Mucosa of stomach (tissue), 1 donor: ENCODE data around the gene COMTD1.
"Not testable (repeated sequence)": the region's sequence is repeated elsewhere in the genome, so short reads cannot be mapped to it uniquely, and the experiment has no call there.

Experiments used
- H3K27me3 ChIP-seq: one replicate; pipeline ENCODE4 v1.7.0; 2013; ENCODE audit warnings: mild to moderate bottlenecking, low read length; ENCODE audit not compliant: control insufficient read depth, insufficient read depth
- H3K36me3 ChIP-seq: one replicate; pipeline ENCODE4 v1.7.0; 2013; ENCODE audit warnings: low read length; ENCODE audit not compliant: control insufficient read depth, insufficient read depth
- H3K4me1 ChIP-seq: one replicate; pipeline ENCODE4 v1.7.0; 2013; ENCODE audit warnings: mild to moderate bottlenecking, low read length; ENCODE audit not compliant: control insufficient read depth, insufficient read depth
- H3K4me3 ChIP-seq: one replicate; pipeline ENCODE4 v1.7.0; 2013; ENCODE audit warnings: low read length
- H3K9ac ChIP-seq: one replicate; pipeline ENCODE4 v1.7.0; 2013; ENCODE audit warnings: mild to moderate bottlenecking, low read length, moderate library complexity
- H3K9me3 ChIP-seq: one replicate; pipeline ENCODE4 v1.7.0; 2013; ENCODE audit warnings: mild to moderate bottlenecking, low read length, moderate library complexity; ENCODE audit not compliant: control insufficient read depth
- donor health status: Pancreatic carcinoma.

The COMTD1 gene

DNA sequence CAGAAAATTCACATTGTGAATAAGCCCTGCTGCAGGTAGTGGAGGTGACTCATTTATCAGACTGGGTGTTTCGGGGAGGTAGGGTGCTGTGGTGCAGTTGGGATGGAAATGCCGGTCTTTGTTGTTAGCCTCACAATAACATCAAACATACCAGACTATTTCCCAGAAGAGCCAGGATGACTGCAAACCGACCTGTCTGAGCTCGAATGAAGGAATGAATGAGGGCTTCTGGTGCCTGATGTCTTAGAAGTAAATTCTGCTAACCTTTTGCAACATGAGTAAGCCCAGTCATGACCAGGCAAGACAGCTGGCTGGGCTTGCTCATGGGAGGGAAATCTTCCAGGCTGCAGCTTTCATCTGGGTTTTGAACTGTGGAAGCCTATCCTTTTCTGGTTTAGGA is 27.6 kb downstream of the COMTD1 start:
- Histone ChIP-seq H3K4me3 (no peak overlapping the region), H3K36me3 (no peaks in the 10 kb centered on the region), H3K9ac (no peak overlapping the region), H3K9me3 (no peaks in the 10 kb centered on the region), H3K4me1 (peaks cover 32% of the 10 kb centered on the region), H3K27me3 (no peaks in the 10 kb centered on the region)

DNA sequence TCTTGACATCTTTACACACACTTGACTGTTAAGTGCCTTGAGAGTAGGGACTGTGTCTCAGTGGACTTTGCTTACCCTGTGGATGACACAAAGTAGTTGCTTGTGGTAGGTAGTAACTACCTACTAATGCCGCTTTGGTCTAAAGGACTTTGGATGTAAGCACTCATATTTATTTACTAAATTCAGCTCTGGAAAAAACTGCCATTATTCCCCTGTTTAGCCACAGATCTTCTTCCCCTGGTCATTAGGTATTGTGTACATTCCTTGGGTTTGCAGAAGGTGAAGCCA is 28.0 kb downstream of the COMTD1 start:
- H3K9me3 ChIP-seq, result no peaks in the 10 kb centered on the region
- H3K4me1 ChIP-seq, result peaks cover 36% of the 10 kb centered on the region
- H3K36me3 ChIP-seq, result no peaks in the 10 kb centered on the region
- H3K27me3 ChIP-seq, result no peaks in the 10 kb centered on the region
- H3K4me3 ChIP-seq, result no peak overlapping the region
- no peak overlapping the region for H3K9ac ChIP-seq

DNA sequence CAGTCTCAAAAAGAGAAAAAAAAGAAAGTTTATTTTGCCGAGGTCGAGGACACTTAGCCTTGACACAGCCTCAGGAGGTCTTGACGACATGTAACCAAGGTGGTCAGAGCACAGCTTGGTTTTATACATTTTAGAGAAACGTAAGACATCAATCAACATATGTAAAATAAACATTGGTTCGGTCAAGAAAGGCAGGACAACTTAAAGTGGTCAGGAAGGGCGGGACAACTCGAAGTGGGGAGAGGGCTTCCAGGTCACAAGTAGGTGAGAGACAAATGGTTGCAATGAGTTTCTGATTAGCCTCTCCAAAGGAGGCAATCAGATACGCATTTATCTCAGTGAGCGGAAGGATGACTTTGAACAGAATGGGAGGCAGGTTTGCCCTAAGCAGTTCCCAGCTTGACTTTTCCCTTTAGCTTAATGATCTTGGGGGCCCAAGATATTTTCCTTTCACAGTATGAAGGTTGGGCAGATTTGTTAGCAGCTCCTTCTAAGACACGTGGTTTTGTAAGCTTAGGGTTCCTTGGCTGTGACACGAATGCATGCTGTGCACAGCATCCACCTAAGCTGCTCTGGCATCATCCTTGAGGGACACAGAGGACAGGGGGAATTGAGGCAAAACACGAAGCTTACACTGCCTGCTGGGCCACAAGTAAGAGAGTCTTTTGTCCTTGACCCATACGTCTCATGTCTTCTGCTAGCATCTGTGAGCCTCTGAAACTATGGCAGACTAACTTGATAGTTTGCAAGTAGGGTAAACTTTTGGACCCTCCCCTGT is 28.5 kb downstream of the COMTD1 start:
- H3K36me3 ChIP-seq, result no peaks in the 10 kb centered on the region
- no peaks in the 10 kb centered on the region for H3K9me3 ChIP-seq
- peaks cover 41% of the 10 kb centered on the region for H3K4me1 ChIP-seq
- H3K4me3 ChIP-seq, result no peak overlapping the region
- H3K9ac ChIP-seq, result no peak overlapping the region
- H3K27me3 ChIP-seq, result no peaks in the 10 kb centered on the region

DNA sequence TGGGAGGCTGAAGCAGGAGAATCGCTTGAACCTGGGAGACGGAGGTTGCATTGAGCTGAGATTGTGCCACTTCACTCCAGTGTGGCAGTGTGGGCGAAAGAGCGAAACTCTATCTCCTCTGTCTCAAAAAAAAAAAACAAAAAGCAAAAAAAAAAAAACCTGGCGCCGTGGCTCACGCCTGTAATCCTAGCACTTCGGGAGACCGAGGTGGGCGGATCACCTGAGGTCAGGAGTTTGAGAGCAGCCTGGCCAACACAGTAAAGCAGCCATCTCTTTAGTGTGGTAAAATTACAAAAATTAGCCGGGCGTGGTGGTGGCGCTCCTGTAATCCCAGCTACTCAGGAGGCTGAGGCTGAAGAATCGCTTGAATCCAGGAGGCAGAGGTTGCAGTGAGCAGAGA is 29.1 kb downstream of the COMTD1 start:
- not testable (repeated sequence) for H3K36me3 ChIP-seq, H3K9me3 ChIP-seq, H3K27me3 ChIP-seq, H3K9ac ChIP-seq, H3K4me3 ChIP-seq
- H3K4me1 ChIP-seq, result peaks cover 42% of the 10 kb centered on the region

DNA sequence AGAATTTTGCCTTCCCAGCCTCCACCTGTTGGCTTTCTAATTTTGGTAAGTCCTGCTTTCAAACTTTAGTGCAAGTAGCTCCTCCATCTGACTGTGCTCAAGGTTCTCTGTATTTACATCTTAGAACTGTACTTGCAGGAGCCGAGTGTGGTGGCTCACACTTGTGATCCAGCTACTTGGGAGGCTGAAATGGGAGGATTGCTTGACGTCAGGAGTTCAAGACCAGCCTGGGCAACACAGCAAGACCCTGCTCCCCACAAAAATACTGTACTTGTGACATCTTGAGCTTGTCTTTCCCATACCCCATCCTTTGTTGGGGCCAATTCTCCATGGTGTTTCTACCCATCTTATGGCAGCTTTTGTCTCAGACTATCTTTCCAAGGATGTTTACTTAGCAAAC is 29.8 kb downstream of the COMTD1 start:
- H3K36me3 ChIP-seq, result no peaks in the 10 kb centered on the region
- H3K9ac ChIP-seq, result no peak overlapping the region
- H3K9me3 ChIP-seq, result no peaks in the 10 kb centered on the region
- no peaks in the 10 kb centered on the region for H3K27me3 ChIP-seq
- no peak overlapping the region for H3K4me3 ChIP-seq
- H3K4me1 ChIP-seq, result peaks cover 44% of the 10 kb centered on the region

DNA sequence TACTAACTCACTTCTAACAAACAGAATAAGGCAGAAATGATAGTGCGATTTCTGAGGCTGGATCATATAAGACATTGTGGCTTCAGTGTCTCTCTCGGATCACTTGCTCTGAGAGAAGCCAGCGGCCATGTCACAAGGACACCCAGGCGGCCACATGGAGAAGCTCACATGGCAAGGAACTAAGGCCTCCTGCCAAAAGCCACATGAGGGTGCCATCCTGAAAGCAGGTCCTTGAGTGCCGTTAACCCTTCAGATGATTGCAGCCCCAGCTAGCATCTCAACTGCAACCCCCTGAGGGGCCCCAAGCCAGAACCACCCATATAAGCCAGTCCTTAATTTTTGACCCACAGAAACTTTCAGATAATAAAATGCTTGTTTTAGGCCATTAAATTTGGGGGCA is 32.0 kb downstream of the COMTD1 start:
- Histone ChIP-seq H3K4me3 (no peak overlapping the region), H3K36me3 (no peaks in the 10 kb centered on the region)

DNA sequence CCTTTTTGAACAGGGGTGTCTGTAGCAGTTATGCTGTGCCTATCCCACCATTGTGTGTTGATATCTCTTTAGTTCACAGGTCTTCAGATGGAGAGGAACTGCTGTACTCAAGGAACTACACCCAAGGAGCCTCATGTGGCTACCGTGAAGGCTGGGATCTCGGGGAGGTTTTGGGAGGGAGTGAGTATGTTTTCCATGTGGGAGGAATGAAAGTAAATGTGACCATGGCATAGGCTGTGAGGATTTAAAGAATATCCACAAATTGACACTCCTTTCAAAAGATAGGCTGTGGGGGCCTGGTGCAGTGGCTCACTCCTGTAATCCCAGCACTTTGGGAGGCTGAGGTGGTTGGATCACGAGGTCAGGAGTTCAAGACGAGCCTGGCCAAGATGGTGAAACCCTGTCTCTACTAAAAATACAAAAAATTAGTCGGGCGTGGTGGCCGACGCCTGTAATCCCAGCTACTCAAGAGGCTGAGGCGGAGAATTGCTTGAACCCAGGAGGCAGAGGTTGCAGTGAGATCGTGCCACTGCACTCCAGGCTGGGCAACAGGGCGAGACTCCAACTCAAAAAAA is 32.6 kb downstream of the COMTD1 start:
- H3K9ac ChIP-seq, result peak overlapping the region; percentile 8
- not testable (repeated sequence) for H3K4me3 ChIP-seq, H3K27me3 ChIP-seq, H3K9me3 ChIP-seq, H3K36me3 ChIP-seq
- H3K4me1 ChIP-seq, result peaks cover 38% of the 10 kb centered on the region

More for the DNA sequence above, 32.0 kb downstream of the COMTD1 start:
- no peaks in the 10 kb centered on the region for H3K9me3 ChIP-seq
- H3K27me3 ChIP-seq, result no peaks in the 10 kb centered on the region
- peaks cover 38% of the 10 kb centered on the region for H3K4me1 ChIP-seq
- peak overlapping the region; percentile 8 for H3K9ac ChIP-seq

DNA sequence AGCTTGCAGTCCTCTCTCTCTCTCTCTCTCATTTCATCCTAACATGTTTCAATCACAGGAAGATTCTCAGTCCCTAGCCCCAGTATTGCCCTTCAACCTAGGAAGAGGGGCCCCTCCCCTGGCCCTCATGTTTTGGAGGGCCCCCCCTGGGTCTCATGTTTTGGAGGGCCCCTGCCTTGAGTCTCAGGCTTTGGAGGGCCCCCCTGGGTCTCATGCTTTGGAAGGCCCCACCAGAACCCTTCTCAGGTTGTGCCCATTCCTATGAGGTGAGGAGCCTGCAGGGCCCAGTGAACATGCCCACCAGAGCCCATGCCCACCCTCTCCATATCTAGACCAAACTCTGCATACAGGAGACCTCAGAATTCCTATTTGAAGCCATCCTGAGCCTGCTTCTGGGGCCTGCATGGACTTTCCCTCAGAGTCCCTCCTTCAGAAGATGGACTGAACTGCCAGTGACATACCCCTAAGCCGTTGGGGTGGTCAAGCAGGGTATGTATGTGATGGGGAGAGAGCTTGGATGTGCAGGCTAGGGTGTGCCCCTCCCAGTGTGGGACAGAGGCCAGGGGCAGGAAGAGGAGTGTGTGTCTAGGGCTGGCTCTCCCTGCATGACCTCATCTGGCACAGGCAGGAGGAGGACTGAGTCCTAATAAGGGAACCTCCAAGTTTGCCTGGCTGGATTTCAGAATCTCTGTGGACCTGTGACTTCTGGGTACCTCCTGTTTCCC is 33.3 kb downstream of the COMTD1 start:
- Histone ChIP-seq H3K9me3 (no peaks in the 10 kb centered on the region), H3K27me3 (no peaks in the 10 kb centered on the region), H3K4me3 (no peak overlapping the region), H3K36me3 (no peaks in the 10 kb centered on the region), H3K4me1 (peaks cover 38% of the 10 kb centered on the region), H3K9ac (peak overlapping the region; percentile 50)

DNA sequence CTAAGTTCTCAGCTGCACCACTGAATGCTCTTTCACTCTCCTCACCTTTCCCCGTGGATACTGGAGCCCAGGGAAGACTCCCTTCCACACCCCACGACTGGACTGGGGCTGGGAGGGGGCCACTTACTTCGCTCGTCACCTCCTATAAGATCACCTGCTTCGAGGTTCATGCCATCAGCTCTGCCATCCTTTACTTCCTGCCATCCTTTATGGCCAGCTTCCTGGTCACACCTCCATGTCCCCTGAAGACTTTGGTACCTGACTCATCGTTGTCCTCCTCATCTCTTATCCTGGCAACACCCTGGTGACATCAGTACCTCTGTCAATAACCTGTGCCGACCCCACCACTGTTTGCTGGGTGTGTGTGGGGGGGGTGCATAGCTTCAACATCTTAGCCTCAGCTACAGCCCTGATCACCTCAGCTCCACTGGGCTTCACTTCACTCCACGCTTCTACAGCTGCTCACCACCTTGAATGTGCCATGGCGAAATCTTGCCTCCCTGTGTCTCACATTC is 33.9 kb downstream of the COMTD1 start:
- no peaks in the 10 kb centered on the region for H3K27me3 ChIP-seq
- H3K9ac ChIP-seq, result peak overlapping the region; percentile 50
- no peaks in the 10 kb centered on the region for H3K9me3 ChIP-seq
- peaks cover 38% of the 10 kb centered on the region for H3K4me1 ChIP-seq
- H3K36me3 ChIP-seq, result no peaks in the 10 kb centered on the region
- H3K4me3 ChIP-seq, result no peak overlapping the region

DNA sequence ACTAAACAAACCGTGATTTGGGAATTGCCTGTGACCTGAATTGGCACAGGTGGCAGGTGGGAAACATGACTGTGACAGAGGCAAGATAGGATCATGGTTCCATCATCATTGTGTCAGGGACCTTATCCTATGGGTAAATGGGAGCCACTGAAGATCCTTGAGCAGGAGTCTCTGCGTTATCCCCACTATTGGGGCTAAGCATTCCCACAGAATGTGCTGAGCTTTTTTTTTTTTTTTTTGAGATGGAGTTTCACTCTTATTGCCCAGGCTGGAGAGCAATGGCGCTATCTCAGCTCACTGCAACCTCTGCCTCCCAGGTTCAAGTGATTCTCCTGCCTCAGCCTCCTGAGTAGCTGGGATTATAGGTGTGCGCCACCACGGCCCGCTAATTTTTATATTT is 35.8 kb downstream of the COMTD1 start:
- H3K4me3 ChIP-seq, result not testable (repeated sequence)
- peaks cover 37% of the 10 kb centered on the region for H3K4me1 ChIP-seq

DNA sequence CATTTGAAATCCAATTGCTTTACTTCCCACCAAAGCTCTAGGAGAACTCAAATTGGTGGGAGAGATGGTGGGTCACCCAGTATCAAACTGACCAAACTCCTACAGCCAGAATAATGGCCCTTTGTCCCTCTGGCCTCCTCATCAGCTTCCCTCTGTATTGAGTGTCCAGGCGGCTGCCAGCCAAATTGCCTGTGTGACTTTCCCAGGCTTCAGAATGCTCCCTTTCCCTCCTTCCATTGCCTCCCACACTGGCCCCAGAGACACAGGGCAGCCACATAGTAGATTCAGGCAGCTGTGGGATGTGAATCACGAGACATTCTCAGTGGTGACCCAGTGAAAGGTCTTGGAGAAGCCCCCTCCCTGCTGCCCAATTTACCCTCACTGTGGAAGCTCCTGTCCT is 37.9 kb downstream of the COMTD1 start:
- no peak overlapping the region for H3K9ac ChIP-seq
- no peaks in the 10 kb centered on the region for H3K27me3 ChIP-seq
- no peak overlapping the region for H3K4me3 ChIP-seq
- H3K9me3 ChIP-seq, result no peaks in the 10 kb centered on the region
- no peaks in the 10 kb centered on the region for H3K36me3 ChIP-seq
- H3K4me1 ChIP-seq, result peaks cover 29% of the 10 kb centered on the region

More for the DNA sequence above, 35.8 kb downstream of the COMTD1 start:
- H3K27me3 ChIP-seq, H3K36me3 ChIP-seq, H3K9ac ChIP-seq, H3K9me3 ChIP-seq: not testable (repeated sequence)

DNA sequence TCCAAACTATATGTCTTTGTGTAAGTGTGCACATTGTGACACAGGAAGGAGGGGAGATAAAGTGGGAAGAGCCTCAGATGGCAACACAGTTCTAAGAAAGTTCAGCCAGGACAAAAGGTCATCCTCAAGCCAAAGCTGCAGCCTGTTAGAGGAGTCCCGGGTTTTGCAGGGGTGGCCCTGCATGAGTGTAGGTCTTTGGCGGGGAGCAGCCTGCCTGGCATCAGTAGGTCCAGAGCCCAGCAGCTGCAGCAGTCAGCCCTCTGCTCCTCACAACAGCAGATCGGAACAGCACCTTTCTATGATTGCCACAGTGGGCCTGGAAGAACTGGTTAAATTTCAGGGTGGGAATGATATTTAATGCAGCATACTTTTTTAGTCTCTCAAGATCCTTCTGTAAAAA is 38.7 kb downstream of the COMTD1 start:
- Histone ChIP-seq H3K4me1 (peaks cover 26% of the 10 kb centered on the region), H3K4me3 (no peak overlapping the region), H3K36me3 (no peaks in the 10 kb centered on the region), H3K27me3 (no peaks in the 10 kb centered on the region), H3K9me3 (no peaks in the 10 kb centered on the region), H3K9ac (no peak overlapping the region)
